ENCODE data around the gene NSD2. TPM values are rescaled to one million over a fixed set of nuclear protein-coding genes. Genes with fewer than 3 reads are reported as not detected.
A peak's percentile ranks its signal among the peaks of the same experiment; 100 is the strongest.

The NSD2 gene
- total RNA-seq, 1 donor, result 67.8 TPM

DNA sequence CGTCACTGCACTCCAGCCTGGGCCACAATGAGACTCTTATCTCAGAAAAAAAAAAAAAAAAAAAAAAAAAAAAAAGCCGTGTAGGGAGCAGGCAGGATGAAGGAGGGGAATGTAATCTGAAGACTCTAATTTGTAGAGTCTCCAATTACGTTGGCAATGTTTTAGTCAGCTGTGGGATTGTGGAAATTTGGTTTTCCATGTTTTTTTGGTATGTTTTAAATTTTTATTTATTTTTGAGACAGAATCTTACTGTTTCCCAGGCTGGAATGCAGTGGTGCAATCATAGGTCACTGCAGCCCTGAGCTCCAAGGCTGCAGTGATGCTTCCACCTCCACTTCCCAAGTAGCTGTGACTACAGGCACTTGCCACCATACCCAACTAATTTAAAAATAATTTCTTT, 56.5 kb downstream of the NSD2 start:
- H3K4me3 ChIP-seq (ENCODE audit: low read depth, low read length), result no peak overlapping the region
- TF ChIP-seq, protein P1, sequence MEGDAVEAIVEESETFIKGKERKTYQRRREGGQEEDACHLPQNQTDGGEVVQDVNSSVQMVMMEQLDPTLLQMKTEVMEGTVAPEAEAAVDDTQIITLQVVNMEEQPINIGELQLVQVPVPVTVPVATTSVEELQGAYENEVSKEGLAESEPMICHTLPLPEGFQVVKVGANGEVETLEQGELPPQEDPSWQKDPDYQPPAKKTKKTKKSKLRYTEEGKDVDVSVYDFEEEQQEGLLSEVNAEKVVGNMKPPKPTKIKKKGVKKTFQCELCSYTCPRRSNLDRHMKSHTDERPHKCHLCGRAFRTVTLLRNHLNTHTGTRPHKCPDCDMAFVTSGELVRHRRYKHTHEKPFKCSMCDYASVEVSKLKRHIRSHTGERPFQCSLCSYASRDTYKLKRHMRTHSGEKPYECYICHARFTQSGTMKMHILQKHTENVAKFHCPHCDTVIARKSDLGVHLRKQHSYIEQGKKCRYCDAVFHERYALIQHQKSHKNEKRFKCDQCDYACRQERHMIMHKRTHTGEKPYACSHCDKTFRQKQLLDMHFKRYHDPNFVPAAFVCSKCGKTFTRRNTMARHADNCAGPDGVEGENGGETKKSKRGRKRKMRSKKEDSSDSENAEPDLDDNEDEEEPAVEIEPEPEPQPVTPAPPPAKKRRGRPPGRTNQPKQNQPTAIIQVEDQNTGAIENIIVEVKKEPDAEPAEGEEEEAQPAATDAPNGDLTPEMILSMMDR (IDR thresholded peaks at IDR 0.05; ENCODE audit: insufficient read depth, low read depth, low read length), result no peak
- peak; percentile 56 for DNase-seq (ENCODE audit: low read depth)

DNA sequence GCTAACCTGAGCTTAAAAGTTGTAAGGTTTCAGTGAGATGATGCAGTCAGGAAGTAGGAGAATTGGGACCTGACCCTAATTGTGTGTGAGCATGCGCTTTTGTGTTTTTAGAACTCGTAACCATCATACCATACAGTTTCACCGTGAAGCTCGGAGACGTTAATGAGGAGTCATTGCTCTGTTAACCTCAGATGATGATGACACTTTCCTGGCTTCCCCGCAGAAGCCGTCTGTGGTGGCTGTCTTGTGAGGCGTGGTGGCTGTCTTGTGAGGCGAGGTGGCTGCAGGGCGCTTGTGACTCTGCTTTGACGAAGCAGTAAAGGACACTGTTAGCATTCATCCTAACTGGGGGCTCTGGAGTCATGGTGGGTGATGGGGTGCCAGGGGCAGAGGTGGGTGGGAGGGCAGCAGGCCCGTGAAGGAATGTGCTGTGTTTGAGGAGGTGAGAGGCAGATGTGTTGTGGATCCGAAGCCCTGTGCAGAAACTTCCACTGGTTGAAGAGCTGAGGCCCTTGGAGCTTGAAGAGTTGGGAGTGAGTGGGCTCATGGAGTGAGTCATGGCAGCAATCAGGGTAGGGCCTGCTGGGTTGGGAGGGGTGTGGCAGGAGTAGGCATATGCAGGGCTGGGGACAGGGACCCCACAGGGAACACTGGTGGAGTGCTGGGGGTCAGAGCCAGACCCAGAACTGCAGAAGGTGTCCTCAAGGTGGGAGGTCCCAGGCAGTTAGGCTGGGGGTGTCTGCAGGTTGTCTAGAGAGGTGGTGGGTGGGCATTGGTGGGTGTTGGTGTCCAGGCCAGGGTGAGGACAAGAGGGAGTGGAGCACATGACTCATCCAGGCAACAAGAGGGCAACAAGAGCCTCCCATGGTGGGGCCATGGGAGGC, 57.4 kb downstream of the NSD2 start:
- no peak for DNase-seq (ENCODE audit: low read depth)
- no peak overlapping the region for H3K4me3 ChIP-seq (ENCODE audit: low read depth, low read length)
- TF ChIP-seq, protein P1 (IDR thresholded peaks at IDR 0.05; ENCODE audit: insufficient read depth, low read depth, low read length), result no peak

DNA sequence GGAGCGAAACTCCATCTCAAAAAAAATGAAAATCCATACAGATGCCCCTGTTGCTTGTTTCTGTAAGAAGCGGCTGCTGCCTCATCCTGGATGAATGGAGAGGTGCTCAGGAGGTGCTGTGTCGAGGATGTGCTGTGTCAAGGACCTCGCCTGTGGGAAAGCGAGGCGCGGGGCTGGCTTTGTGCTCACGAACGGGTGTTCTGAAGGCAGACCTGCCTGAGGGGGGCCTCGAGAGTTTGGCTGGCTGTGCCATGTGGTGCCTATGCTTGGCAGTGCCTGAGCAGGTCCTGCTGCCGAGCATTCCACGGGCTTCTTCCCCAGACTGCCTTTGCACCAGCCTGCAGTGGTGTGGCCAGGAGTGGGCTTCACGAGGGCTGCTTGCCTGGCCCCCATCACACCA, 61.5 kb downstream of the NSD2 start:
- TF ChIP-seq, protein P1 (IDR thresholded peaks at IDR 0.05; ENCODE audit: insufficient read depth, low read depth, low read length), result no peak
- DNase-seq (ENCODE audit: low read depth), result no peak
- H3K4me3 ChIP-seq (ENCODE audit: low read depth, low read length), result no peak overlapping the region

DNA sequence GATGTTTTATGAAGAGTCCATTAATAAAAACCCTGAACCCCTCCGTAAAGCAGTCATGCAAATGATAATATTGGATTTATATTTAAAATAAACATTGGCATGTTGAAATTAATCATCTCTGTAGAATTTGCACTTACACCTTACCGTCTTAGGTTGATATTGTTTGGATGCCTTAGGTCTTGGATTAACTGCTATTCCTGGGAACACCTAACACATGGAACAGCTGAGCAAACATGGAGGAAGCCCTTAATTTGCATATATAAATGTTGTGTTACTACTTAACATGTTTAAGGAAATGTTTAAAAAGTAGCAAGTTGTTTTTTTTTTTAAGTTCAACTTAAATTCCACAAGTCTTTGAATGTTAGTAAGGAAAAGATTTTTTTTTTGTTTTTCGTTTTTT, 62.5 kb downstream of the NSD2 start:
- H3K4me3 ChIP-seq (ENCODE audit: low read depth, low read length), result no peak overlapping the region
- DNase-seq (ENCODE audit: low read depth), result no peak
- TF ChIP-seq, protein P1 (IDR thresholded peaks at IDR 0.05; ENCODE audit: insufficient read depth, low read depth, low read length), result no peak

DNA sequence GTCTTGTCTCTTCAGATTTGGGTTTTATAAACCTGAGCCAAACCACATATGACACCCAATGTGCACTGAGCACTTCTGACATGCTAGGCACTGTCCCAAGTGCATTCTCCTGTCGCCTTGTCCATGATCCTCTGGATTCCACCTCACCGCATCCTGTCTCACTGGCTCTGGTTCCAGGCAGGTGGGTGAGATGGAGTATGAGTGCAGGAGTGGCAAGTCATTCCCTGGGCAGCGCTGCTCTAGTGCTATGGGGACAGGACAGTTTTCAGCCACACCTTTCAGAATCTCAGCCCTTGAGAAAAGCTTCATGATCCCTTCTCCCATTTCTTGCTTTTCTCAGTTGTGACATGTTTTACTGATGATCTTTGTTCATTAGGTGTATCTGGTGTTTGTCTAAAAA, 66.4 kb downstream of the NSD2 start:
- TF ChIP-seq, protein P1 (IDR thresholded peaks at IDR 0.05; ENCODE audit: insufficient read depth, low read depth, low read length), result no peak
- DNase-seq (ENCODE audit: low read depth), result no peak

DNA sequence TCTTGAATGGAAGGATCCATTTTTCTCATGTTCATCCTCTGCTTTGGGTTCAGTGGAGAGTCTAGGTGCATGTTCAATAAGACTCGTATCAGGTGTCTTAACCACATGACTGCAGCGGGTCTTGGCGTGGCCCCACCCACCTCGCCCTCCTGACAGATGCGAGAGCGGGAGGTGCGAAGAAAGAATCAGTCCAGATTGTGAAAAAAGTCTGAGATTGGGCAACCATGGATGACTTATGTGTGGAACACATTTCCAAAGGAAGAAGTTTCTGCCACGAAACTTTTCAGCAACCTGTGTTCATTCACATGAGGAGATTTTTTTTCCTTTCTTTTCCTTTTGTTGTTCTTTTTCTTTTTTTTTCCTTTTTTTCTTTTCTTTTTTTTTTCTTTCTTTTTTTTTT, 66.8 kb downstream of the NSD2 start:
- no peak for DNase-seq (ENCODE audit: low read depth)
- H3K4me3 ChIP-seq (ENCODE audit: low read depth, low read length), result no peak overlapping the region
- TF ChIP-seq, protein P1 (IDR thresholded peaks at IDR 0.05; ENCODE audit: insufficient read depth, low read depth, low read length), result no peak

More for the DNA sequence above, 66.4 kb downstream of the NSD2 start:
- no peak overlapping the region for H3K4me3 ChIP-seq (ENCODE audit: low read depth, low read length)
